ENCODE results near the gene IFT43. TPM values are rescaled to one million over a fixed set of nuclear protein-coding genes. Genes with fewer than 3 reads are reported as not detected.

Gene IFT43
- total RNA-seq, 1 donor from 2014 or later = 30.2 TPM

DNA sequence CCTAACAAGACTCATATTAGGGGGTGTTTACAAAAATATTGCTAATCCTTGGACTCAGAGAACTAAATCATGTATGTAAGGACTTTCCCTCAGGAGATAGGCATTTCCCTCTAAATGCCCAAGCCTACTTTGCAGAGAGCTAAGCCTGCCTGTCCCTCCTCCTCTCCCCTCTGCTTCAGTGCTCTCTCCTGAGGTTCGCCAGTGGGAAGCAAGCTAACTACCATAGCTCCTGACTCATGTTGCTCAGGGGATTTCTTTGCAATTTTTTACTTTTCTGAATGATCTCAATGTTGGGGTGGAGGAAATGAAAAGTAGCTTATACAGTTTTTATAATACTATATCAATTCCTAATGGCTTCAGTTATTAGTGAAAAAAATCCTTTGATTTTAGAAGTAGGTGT lies 29.6 kb downstream of the IFT43 start:
- DNase-seq (ENCODE audit: low read depth) = no peak

DNA sequence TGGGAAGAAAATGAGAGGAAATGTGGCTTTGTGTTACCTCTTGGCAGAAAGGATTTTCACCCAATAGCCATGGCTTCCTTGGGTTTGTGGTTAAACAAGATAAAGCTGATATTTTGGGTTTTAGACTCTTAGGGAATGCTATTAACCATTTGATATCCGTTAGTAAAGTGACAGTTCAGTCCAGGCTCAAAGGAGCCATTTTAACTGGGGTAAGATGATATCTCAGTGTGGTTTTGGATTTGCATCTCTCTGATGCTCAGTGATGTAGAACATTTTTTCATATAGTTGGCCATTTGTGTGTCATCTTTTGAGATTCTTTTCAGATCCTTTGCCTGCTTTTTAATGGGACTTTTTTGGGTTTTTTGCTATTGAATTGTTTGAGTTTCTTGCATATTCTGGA lies 30.1 kb downstream of the IFT43 start:
- no peak for DNase-seq (ENCODE audit: low read depth)

DNA sequence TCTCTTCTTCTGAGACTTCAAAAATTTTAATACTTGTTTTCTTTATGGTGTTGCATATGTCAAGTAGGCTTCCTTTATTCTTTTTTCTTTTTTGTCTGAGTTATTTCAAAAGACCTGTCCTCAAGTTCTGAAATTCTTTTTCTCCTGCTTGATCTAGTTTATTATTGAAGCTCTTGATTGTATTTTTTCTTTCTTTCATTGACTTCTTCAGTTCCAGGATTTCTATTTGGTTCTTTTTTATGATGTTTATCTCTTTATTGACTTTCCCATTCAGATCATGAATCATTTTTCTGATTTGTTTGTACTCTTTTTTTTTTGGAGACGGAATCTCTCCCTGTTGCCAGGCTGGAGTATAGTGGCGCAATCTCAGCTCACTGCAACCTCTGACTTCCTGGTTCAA lies 34.1 kb downstream of the IFT43 start:
- DNase-seq (ENCODE audit: low read depth) = no peak

DNA sequence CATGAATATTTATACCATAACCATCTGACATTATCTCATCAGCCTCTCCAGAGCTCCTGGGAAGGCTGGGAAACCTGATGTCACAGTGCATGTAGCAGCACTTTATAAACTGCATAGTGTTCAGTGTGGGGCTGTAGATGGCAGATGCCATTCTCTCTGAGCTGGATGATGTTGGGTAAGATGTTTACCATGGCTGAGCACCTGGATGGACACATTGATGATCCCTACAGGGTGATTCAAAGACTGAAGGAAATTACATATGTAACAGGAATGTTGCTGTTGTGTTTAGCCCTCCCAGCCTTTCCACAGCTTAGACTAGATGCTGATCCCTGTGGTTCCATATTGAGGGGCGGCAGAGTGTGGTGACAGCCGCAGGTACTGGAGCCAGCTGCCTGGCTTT lies 37.4 kb downstream of the IFT43 start:
- no peak for DNase-seq (ENCODE audit: low read depth)

DNA sequence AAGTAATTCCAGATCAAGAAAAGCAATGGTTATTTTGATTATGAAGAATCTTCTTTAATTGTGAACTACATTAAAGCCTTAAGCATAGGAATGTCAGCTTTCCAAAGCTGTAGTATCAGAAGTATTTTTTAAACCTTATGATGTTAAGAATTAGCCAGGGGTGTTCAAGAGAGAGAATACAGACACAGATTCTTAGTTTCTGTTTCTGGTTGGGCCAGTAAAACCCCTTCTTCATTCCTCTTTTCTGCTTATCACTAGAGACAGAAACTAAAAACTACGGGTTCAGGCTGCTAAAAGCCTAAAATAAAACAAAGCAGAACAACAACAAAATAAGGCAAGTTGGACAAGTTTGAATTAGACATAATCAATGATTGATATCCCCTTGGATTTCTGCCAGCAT lies 38.2 kb downstream of the IFT43 start:
- DNase-seq (ENCODE audit: low read depth) = no peak

DNA sequence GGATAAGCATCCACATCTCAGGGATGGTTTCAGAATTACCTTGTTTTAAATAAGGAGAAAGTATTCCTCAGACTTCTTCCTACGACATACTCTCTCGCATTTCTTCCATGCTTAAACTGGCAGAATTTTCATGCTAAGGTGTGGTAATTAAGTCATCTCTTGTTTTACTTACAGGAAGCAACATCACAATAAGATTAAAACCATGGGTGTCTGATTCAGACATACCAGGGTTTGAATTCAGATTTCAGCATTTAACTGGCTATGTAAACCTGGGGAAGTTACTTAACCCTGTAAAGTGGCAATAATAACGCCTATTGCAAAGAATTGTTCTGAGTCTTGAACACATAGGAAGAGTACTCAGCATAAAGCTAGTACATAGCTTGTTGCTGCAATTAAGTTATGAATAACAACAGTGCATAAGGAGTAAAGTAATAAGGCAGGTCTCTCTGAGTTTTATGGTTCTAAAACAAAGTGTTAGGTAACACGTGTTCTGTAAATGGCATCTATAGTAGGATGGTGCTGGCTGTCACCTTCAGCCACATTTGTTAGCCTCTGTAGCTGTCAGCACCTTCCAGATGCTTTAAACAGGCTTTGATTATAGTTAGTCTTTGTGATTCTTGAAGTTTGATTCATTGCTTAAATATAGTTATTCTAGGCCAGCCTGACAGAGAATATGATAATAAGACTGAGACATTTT lies 38.8 kb downstream of the IFT43 start:
- no peak for DNase-seq (ENCODE audit: low read depth)

DNA sequence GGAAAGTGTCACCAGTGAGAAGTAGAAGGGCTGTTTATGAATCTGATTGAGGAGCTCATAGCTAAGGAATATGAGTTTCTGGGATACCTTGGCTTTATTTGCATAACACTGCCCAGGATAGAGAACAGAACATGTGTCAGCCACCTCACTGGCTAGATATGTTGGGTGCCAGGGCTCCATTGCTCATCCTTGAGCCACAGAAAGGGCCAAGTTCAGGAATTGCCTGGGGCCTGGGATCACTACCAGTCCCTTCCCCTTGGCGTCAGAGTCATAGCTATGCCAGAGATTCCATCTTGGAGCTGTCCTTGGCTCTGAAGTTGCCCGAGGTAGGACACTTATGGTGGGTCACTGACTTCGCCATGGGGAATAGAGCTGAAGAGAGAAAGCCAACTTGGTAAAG lies 49.0 kb downstream of the IFT43 start:
- DNase-seq (ENCODE audit: low read depth) = no peak

DNA sequence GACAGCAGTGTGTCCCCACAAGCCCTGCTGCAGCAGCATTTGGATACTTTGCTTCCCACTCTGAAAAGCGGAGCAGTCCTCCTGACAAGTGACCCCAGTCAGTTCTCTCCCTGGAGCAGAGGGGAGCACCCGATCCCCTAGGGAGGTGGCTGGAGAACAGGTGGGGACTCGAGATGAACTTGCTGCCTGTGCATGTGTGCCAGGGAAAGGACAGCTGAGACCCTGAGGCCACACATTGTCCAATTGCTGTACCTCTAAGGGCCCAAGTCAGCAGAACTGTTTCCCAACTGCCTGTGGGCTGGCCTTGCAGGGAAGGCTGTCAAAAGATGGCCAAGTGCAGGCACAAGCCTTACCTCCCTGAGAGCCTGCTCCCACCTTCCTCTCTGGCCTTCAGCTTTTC lies 55.1 kb downstream of the IFT43 start:
- no peak for DNase-seq (ENCODE audit: low read depth)

DNA sequence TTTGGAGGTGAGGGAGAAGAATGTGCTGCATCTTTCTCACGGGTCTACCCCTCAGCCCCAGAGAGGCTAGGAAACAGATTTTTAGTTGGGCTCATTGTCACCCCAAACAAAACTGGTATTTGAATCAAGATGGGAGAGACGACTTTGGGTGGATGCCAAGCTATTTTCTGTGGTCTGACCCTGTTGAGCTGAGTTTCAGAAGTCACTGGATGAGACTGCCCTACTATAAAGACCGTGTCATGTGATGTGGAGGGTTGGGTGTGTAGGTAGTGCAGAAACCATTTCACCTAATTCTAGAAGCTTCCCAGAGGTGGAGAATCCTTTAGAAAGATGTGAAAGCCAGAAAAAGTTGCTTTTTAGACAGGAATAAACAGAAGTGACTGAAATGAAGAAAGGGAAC lies 60.2 kb downstream of the IFT43 start:
- DNase-seq (ENCODE audit: low read depth) = no peak

DNA sequence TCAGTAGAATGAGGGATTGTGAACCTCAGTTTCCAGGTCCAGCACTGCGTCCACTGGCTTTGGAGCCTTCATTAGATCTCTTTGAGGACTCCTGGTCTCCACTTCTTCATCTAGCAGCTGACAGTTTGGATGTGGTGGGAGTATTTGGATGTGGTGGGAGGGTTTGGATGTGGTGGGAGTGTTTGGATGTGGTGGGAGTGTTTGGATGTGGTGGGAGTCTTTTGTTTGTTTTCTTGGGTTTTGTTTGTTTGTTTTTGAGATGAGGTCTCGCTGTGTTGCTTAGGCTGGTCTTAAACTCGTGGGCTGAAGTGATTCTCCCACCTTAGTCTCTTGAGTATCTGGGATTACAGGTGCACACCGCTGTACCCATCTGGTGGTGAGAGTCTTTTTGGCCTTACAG lies 64.7 kb downstream of the IFT43 start:
- no peak for DNase-seq (ENCODE audit: low read depth)

DNA sequence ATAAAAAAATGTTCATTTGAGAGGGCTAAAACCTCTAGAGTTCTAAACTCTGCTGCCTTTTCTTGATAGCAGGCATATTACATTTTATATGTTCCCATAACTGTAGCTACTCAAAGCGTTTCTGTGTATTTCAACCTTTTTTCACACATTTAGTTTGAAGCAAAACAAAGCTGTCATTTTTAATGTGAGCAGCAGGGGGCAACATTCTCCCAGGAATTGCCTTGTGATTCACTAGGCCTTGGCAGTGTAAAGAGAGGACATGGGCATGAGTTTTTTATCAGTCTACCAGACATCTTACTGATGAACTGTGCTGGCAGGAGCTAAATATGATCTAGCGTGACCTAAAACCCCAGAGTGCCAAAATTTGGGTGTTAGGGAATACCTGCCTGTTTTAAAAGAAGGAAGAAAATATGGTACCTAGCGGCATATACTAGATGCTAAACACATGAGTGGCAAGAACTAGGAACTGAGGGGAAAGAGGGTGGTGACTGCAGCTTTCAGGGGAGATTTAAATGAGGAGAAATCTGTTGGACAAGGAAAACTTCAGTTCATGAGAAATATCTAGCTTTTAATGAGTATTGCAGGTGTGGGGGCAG lies 65.3 kb downstream of the IFT43 start:
- DNase-seq (ENCODE audit: low read depth) = peak; percentile 55

DNA sequence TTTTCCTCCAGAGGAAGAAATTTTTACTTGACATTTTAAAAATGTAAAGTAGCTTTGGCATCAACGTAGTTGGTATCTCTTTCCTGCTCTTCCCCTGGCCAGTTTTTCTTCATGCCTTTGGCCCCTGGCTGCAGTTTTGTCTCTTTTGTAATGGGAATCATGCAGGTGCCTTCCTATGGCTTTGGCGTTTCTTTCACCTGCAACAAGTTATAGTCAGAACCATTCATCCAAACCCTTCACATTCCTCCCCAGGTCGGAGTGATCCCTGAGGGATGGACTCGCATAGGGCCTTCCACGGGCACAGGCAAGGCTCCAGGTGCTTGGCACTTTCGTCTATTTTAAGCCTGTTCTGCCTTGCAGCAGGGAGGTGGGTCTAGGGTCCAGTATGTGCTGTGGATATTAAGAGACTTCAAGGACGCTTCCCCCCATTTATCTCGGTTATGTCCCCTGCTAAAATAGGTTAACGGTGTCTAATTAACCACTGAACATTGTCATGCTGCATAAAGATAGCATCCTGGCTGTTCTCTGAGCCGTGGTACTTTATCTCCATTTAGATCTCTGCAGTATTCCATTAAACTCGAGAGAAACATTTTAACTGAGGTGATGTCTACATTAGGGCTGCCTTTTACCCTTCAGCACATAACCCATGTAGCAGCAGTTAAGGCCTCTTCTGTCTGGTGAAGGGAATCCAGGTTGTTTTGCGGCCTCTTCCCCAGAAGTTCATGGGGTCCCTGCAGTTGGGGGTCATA lies 66.3 kb downstream of the IFT43 start:
- no peak for DNase-seq (ENCODE audit: low read depth)

DNA sequence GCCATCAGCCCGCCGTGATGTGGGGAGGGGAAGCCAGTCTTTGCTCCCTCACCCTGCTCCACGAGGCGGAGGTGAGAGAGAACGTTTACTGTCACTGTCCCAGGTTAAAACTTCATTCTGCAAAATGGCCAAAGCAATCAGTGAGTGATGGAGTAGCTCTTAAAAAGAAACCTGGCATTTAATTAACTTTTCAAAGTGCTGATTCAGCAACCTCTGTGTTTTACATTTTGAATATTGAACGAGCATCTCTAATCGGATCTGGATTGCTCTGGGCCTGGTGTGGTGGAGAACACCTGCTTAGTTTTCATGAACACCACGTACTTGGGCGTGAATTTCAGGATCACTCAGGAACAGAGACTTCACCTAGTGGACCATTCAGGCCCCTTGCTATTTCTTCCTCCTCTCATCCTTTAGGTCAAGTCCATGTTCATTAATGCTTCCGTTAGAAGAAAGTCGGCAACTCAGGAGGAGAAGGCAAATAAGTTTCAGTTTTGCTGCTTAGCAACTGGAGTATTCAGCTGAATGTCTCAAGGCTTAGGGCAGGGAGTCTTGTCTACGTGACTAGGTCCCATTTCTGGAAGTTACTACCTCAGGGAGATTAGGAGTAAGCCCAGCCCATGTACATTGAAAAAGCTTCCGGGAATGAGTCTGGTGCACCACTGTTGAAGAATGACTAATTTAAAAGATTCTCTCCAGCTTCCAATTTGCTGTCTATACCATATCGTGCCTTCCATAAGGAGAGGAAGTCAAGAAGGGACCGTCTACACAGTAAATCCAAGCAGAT lies 68.2 kb downstream of the IFT43 start:
- no peak for DNase-seq (ENCODE audit: low read depth)

DNA sequence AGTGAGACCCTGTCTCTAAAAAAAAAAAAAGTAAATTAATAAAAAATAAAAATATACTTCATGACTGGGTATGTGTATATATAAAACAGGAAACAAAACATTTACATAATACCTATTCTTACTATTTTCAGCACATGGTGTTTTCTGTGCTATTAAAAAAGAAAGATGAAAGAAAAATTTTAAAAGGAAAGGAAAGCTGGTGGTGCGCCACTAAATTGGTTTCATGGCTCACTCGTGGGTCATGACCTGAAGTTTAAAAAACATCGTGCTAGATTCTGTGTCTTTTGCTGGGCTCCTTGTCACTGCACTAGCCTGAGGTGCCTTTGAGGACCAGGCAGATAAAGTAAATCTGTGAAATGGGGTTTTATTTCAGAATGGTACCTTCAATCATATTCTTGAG lies 69.8 kb downstream of the IFT43 start:
- DNase-seq (ENCODE audit: low read depth) = no peak

DNA sequence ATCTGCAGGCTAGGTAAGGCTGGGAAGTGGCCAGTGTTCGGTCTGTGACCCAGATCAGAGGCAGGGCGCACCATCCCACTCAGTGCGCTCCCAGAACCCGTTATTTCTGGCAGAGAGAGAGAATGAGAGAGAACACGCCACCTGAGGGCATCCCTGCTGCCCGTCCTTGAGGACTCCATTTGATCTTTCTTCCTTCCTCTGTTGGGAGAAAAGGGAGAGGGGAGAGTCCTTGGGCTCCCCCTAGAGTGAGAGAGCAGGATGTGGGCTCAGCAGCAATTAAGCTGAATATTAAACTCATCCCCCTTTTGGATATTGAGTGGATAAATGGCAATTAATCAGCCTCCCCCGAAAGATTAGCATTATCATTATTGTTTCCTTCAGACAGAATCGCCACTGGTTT lies 70.6 kb downstream of the IFT43 start:
- no peak for DNase-seq (ENCODE audit: low read depth)

DNA sequence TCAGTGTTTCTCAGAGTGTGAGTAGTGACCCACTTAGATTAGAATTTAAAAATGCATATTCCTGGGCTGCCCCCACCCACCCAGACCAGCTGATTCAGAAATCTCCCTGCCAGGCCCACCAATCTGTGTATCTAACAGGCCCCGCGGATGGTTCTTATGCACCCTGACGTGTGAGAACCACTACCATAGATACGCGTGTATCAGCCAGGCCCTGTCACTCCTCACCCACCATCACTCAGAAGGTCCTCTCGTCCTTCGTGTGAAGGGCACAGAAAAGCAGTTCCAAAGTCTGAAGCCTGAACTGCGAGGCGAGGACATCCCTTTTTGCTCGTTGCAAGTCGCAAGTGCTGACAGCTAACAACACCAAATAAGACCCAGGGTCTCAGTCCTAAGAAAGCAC lies 72.4 kb downstream of the IFT43 start:
- no peak for DNase-seq (ENCODE audit: low read depth)

DNA sequence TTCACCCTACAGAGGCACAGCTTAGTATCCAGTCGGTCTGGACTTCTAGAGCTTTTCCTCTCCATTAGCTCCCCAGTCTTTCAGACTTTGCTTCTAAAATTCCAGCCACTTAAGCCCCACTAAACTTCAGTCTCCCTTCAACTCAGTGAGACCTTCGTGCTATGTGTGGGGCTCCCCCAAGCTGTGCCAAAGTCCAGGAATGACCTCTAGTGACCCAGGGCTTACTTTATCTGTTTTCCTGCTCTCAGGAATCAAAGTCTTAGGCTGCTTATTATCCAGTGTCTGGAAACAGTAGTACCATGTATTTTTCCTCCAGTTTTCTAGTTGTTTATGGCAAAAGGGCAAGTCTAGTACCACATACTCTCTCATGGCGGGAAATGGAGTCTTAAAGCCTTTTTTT lies 77.8 kb downstream of the IFT43 start:
- DNase-seq (ENCODE audit: low read depth) = no peak

DNA sequence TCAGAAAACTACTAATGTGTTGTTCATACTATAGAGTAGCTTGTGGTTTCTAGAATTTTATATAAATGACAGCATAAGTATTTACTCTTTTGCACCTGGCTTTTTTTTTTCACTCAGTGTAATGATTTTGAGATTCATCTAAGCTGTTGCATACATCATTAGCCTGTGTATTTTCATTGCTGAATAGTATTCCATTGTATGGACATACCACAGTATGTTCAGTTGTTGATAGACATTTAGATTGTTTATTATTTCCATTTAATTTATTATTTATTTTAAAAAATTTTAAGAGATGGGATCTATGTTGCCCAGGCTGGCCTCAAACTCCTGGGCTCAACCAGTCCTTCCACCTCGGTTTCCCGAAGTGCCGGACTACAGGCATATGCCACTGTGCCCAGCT lies 80.0 kb downstream of the IFT43 start:
- DNase-seq (ENCODE audit: low read depth) = no peak

DNA sequence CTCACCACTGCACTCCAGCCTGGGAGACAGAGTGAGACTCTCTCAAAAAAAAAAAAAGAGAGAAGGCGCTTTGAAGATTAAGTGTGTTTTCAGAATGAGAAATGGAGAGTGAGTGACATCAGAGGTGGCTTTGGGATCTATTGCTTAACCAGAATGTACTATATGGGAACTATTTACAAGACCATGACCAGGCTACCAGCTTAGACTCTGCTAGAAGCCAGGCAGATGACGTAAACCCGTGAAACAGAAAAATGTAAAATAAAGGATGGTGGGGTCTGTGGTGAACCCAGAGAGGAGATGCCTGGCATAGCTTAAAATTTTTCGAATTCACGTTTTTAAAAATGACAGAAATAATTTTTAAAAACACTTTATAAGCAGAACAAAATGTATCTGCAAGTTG lies 82.0 kb downstream of the IFT43 start:
- DNase-seq (ENCODE audit: low read depth) = no peak

DNA sequence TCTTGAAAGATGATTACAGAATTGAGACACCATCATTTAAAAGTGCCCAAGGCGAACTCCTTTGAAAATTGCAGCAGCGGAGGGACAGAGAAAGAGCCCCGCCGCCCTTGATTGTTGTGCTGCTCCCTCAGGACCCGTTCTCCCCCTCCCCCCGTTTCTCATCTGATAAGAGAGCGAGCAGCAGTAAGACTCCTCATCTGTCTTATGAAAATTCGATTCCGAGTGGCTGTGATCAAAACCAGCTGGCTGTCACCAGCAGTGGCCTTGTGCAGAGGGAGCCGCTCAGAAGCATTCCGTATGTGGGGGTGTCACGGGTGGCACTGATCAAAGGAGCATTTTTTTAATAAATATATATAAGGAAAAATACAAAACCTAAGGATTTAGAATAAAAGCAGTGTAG lies 88.2 kb downstream of the IFT43 start:
- DNase-seq (ENCODE audit: low read depth) = no peak

DNA sequence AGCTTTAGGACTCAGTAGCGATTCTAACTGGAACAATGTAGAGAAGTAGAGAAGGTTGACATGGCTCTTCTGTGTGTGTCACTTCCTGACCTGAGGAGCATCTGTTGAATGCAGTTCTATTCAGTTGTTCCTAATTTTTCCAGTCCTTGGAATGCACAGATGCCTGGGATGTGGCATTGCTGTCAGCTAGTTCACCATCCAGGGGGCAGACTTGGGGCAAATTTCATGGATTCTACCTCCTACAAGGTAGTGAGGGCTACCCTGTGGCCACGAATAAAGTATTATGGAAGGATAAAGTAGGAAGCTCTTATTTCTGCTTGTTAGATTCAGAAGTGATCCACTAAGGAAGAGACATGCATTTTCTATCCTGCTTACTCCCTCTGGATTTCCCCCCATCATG lies 91.8 kb downstream of the IFT43 start:
- no peak for DNase-seq (ENCODE audit: low read depth)

DNA sequence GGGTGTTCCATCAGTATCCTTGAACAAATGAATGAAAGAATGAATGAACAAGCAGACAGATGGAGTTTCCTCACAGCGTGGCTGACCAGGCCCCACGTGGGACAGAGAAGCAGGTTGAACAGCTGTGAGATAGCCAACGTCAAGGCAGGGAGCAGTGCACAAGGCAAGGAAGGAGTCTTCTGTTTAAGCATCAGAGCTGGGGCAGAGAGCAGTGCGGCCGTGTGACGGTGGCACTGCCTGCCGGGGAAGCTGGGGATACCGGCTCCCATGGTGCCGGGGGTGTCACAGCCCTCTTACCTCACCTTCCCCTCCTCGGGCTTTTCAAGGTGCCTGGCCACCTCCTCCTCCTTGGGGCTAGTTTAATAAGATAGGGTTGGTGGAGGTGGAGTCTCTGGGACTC lies 92.9 kb downstream of the IFT43 start:
- DNase-seq (ENCODE audit: low read depth) = no peak

DNA sequence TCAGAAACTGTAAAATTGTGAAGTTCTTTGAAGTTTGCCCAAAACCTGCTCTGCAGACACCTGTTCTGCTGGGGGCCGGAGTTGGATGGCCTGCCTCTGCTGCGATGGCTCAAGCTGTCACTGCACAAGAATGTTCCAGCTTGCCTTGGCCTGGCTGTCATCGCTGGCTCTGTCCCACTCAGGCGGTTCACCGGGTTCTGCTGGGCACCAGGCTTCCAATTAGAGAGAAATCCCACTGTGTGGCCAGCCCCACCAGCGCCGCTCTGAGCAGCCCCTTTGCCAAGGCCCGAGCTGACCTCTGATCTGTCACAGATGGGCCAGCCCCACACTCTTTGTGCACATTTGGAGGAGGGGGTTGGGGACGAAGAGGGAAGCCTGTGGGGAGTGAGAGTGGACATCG lies 94.5 kb downstream of the IFT43 start:
- no peak for DNase-seq (ENCODE audit: low read depth)

Measured in renal cortical epithelial cell (primary cell).